Renal cortex interstitium (tissue), 11 donors: Measurements from ENCODE around the gene FLNA. TPM values are rescaled to one million over a fixed set of nuclear protein-coding genes. Genes with fewer than 3 reads are reported as not detected.
A peak's percentile ranks its signal among the peaks of the same experiment; 100 is the strongest.
"Not testable (repeated sequence)": the region's sequence is repeated elsewhere in the genome, so short reads cannot be mapped to it uniquely, and the experiment has no call there.

Source experiments
- DNase-seq, 11 donors: peaks; one replicate each; pipeline ENCODE4 v3.0.0-alpha.2; 2013; ENCODE audit warnings: low read depth in 9 of 11, low spot score in 4 of 11; ENCODE audit errors: extremely low read depth in 1 of 11
- polyA plus RNA-seq, 3 donors: library from polyadenylated mRNA; unstranded; fragments of 120-200 nt; gene quantifications; one replicate each; pipeline ENCODE4 v1.2.1, GENCODE V29; 2013; ENCODE audit not compliant: insufficient read length in 3 of 3

The FLNA gene
- polyA plus RNA-seq, 3 donors = 412 to 595 (median 545) TPM

DNA sequence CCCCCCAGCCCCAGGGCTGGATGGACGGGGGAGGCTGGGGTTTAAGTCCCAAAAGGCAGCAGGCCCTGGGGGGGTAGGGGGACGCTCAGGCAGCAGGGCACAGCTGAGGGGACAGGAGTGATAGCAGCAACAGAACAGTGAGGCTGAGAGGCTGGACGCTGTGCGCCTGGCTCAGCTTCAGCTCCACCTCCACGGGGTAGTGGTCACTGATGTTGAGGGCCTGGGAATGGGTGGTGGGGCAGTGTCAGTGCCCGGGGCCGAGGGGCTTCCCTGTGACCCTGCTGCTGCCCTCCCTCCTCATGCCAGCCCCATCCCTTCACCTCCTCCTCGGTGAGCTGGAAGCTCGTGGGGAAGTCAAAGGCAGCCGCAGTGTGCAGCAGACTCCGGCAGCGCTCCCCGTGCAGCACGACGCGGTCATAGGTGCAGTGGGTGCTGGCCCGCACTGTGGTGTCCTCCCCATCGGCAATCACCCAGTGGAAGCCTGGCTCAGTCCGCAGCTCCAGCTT, 28.2 kb upstream of the FLNA start:
- no peak for DNase-seq

GRCh38 chrX:154401918-154402621, 27.6 kb upstream of the FLNA start:
- DNase-seq = no peak

DNA sequence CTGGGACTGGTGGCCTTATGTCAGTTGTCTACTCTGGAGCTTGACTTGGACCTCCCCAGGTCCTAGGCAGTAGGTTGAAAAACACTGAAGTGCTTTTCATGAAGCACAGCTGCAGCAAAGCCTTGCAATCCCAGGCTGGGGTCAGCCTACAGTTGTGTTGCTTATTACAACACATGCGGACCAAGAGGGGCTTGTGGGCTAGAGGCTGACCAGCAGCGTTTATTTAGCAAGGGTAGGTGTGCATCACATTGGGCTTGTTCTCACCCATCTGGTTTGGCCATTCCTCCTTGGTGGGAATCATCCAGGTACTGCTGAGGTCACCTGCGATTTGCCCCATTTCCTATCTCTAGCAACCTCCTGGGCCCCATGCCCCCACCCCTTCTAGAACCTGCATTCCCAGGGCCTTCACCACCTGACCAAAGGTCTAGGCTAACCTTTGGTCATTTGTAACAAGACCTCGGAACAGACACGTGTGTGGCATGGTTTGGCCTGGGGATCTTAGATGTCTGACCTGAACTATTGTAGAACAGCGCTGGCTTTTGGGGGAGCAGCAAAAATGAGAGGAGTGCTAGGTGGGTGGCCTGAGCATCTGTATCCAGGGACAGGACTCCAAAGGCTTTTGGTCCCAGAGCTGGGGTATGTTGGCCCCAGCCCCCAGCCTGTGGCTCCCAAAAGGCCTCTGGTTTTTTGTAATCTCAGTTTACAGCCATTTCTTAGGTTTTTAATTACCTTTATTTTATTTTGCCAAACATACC, 26.8 kb upstream of the FLNA start:
- DNase-seq = no peak

GRCh38 chrX:154400369-154400817, 26.0 kb upstream of the FLNA start:
- not testable (repeated sequence) for DNase-seq

GRCh38 chrX:154399527-154400368, 25.3 kb upstream of the FLNA start:
- no peak for DNase-seq

GRCh38 chrX:154398668-154399526, 24.5 kb upstream of the FLNA start:
- DNase-seq = peak in 5 of 11 donors; percentile 65 to 79 (median 75)

DNA sequence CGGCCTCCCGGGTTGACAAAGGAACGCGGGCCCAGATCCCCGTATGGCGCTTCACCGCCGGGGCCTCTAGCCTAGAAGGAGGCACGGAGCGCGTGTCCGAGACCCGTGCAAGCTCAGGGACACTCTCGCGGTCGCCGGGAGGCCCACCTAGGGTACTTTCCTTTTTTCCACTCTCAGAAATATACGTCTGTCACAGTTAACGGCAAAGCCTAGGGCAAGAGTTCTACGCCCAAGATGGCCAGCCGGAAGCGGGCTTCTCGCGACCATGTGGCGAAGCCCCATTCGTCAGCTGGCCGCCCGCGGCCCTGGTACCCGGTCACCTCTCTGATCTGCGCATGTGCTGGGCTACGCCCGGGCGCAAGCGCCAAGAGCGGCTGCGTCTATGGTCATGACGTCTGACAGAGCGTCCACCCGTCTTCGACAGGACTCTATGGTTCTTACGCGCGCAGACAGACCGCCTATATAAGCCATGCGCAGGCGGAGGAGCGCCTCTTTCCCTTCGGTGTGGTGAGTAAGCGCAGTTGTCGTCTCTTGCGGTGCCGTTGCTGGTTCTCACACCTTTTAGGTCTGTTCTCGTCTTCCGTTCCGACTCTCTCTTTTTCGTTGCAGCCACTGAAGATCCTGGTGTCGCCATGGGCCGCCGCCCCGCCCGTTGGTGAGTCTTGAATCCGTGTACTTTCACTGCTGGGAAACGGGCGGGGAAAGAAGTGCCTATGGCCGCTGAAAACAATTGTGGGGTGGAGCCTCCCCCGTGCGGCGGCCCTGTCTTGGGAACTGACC, 23.6 kb upstream of the FLNA start, which contains the start of gene RPL10:
Gene RPL10, plus strand, starts transcription at position 490 of the 780 bp plus-strand sequence. Its CDS starts 143 bp downstream, at position 633.
- DNase-seq = peak; percentile 66 to 95 (median 88)

- DNase-seq = peak in 1 of 11 donors; percentile 43
Observed at GRCh38 chrX:154396973-154397887, 22.8 kb upstream of the FLNA start.

GRCh38 chrX:154396363-154396762, 21.9 kb upstream of the FLNA start:
- DNase-seq = not testable (repeated sequence)

- not testable (repeated sequence) for DNase-seq
Observed at GRCh38 chrX:154389812-154390747, 15.6 kb upstream of the FLNA start.

- not testable (repeated sequence) for DNase-seq
Observed at GRCh38 chrX:154388649-154389048, 14.2 kb upstream of the FLNA start.

- DNase-seq = not testable (repeated sequence)
Observed at GRCh38 chrX:154388094-154388493, 13.7 kb upstream of the FLNA start.

- no peak for DNase-seq
Observed at GRCh38 chrX:154384284-154384892, 10.0 kb upstream of the FLNA start.

DNA sequence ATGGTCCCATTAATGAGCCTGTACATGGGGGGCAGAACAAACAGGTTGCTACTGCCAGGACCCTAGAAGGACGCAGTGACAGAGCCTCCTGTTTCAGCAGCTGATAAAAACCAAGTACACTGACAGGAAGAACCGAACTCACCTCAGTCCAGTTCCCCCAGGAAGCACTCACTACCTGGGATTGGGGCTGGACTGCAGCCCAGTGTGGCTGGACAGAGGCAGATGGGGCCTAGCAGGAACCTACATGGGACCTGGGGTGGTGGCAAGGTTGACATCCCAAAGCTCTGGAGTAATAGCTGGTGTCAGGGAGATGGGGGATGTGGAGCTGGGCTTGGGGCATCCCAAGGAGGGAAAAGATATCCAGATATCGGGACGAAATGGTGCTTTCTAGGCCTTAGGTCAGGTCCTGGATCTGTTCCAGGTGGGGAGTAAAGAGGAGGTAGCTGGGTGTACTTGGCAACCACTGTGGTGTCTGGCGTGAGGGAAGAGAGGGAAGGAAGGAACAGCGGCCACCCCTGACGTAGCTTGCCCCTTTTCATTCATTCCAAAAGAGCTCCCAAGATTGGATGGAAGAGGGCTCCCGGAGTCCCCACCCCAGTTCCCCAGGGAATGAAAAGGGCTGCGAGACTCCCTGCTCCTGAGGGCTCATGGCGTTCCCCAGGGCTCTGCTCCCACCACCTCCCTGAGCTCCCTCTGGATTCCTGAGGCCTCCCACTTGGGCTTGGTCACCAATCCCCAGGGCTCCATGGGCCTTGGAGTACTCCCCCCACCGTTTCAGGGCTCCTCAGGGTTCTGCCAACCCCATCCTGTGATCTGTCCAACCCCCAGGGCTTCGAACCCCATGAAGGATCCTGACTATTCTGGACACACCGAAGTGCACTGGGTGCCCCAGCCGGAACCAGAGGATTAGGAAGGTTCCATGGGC, 9.2 kb upstream of the FLNA start:
- DNase-seq = no peak
